A673 (cell line): Measurements from ENCODE around the gene COL5A1. TPM values are rescaled to one million over a fixed set of nuclear protein-coding genes. Genes with fewer than 3 reads are reported as not detected.

Source experiments
- BruUV-seq: library from RNA; stranded (reverse); fragments of 400-500 nt; replicated peaks from 2 replicates; lab custom pipeline; 2021; lab: Mats Ljungman, UMichigan
- CTCF ChIA-PET: fragments of 300-600 bp; sonication (Branson Sonifier 250); formaldehyde crosslinking; loops from one replicate; lab custom pipeline; 2022; ENCODE audit warnings: antibody characterized with exemption; lab: Charles Lee
- POLR2A ChIA-PET: fragments of 300-600 bp; sonication (Branson Sonifier 250); formaldehyde crosslinking; loops from one replicate; lab custom pipeline; 2022; ENCODE audit warnings: antibody characterized with exemption; ENCODE audit not compliant: low non-redundant PET; lab: Charles Lee
- DNase-seq: peaks from one replicate; pipeline ENCODE4 v3.0.0-alpha.2; 2015; ENCODE audit warnings: low spot score
- H3K27ac ChIP-seq: fragments of 200-600 bp; sonication (generic); 2 replicates; pipeline ENCODE4 v1.5.1; 2016; ENCODE audit warnings: mixed run types, low read depth, mild to moderate bottlenecking, mixed read lengths, antibody characterized with exemption, low read length; ENCODE audit not compliant: poor library complexity, severe bottlenecking
- H3K27me3 ChIP-seq: fragments of 200-600 bp; sonication (generic); replicated peaks from 2 replicates; pipeline ENCODE4 v1.6.1; 2017; ENCODE audit warnings: mixed run types, low read depth, mild to moderate bottlenecking, mixed read lengths, antibody characterized with exemption, low read length; ENCODE audit not compliant: insufficient read depth, poor library complexity
- H3K36me3 ChIP-seq: fragments of 200-600 bp; sonication (generic); 2 replicates; pipeline ENCODE4 v1.6.1; 2016; ENCODE audit warnings: mixed run types, mild to moderate bottlenecking, mixed read lengths, antibody characterized with exemption, low read length; ENCODE audit not compliant: insufficient read depth, poor library complexity, severe bottlenecking
- H3K4me1 ChIP-seq: fragments of 200-600 bp; sonication (generic); 2 replicates; pipeline ENCODE4 v1.6.1; 2017; ENCODE audit warnings: mixed run types, mild to moderate bottlenecking, mixed read lengths, antibody characterized with exemption, low read length; ENCODE audit not compliant: insufficient read depth, poor library complexity, severe bottlenecking
- H3K4me3 ChIP-seq: fragments of 200-600 bp; sonication (generic); 2 replicates; pipeline ENCODE4 v1.5.1; 2016; ENCODE audit warnings: low read depth, mixed run types, mild to moderate bottlenecking, mixed read lengths, low read length; ENCODE audit not compliant: poor library complexity, severe bottlenecking
- H3K9me3 ChIP-seq: fragments of 200-600 bp; sonication (generic); 2 replicates; pipeline ENCODE4 v1.6.1; 2016; ENCODE audit warnings: mixed run types, low read depth, mild to moderate bottlenecking, mixed read lengths, antibody characterized with exemption, low read length; ENCODE audit not compliant: poor library complexity, severe bottlenecking
- EZH2 ChIP-seq: fragments of 200-600 bp; sonication (generic); IDR thresholded peaks from 2 replicates; pipeline ENCODE4 v1.6.1; 2017; ENCODE audit warnings: borderline replicate concordance, low read depth, mild to moderate bottlenecking, mixed read lengths, antibody characterized with exemption, low read length; ENCODE audit not compliant: poor library complexity, severe bottlenecking
- intact Hi-C: fragments of 100-400 bp; cut with micrococcal nuclease; formaldehyde crosslinking; loops from one replicate; pipeline ENCODE4 v1.10.0; 2022; ENCODE audit not compliant: unreplicated experiment
- total RNA-seq: library from RNA; stranded (reverse); gene quantifications from 2 replicates; pipeline ENCODE4 v1.2.3, GENCODE V29; 2021
- TF ChIP-seq, protein P1 (sequence below): fragments of 300-800, 200-600 bp; sonication (generic); conservative IDR thresholded peaks from 2 replicates; pipeline ENCODE4 v1.5.1; 2017; ENCODE audit warnings: low read depth, mild to moderate bottlenecking, antibody characterized with exemption, low read length, moderate library complexity, mixed read lengths

Gene COL5A1
- total RNA-seq, 1 experiment from 2014 or later, result 33.6 TPM

DNA sequence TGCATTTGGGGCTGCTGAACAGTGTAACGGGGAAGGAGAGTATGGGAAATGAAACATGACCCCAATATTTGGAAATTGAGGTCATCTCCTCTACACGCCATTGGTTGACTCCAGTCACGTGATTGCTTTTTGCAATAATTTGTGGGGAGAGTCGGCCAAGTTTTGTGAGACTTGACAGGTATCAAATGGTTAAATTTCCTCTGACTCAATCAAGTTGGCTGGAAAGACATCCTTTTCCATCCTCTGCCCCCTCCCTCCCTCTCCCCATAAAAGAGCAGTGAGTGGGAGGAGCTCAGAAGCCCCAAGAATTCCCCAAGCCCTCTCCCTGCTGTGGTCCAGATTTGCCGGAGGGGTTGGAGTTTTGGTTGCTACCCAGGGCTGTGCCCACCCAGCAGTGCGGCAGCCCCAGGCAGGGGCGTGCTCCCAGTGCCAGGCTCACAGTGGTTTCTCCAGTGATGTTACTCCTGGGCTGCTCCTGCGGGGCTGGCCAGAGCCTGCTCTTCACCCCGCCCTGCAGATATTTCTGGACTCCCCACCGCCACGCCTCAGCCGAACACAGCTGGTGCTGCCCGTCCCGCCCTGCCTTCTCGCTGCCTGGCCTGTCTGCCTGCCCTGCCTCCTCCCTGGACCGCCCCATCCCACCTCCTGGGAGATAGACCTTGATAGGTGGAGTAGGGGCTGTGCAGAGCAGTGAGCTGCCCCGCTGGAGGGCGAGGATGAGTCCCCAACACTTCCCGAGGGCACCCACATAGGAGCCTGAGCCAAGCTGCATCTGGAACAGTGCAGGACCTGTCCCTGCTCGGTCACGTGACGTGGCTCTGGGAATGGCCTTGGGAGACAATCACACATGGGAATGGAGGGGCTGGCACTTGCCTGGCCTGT, 3.4 kb downstream of the COL5A1 start:
- H3K27ac ChIP-seq, result no peak overlapping the region
- ChIA-PET POLR2A (no interaction called here), CTCF (interaction anchor here (0.7 kb wide), 1 partner anchor 195 kb away, joined by 5 read pairs; no protein-coding TSS in a partner anchor)
- no peaks in the 10 kb centered on the region for H3K9me3 ChIP-seq
- H3K4me3 ChIP-seq, result peak overlapping the region; percentile 36
- BruUV-seq, result no TSS peak
- no peak for TF ChIP-seq EZH2
- TF ChIP-seq, protein P1, sequence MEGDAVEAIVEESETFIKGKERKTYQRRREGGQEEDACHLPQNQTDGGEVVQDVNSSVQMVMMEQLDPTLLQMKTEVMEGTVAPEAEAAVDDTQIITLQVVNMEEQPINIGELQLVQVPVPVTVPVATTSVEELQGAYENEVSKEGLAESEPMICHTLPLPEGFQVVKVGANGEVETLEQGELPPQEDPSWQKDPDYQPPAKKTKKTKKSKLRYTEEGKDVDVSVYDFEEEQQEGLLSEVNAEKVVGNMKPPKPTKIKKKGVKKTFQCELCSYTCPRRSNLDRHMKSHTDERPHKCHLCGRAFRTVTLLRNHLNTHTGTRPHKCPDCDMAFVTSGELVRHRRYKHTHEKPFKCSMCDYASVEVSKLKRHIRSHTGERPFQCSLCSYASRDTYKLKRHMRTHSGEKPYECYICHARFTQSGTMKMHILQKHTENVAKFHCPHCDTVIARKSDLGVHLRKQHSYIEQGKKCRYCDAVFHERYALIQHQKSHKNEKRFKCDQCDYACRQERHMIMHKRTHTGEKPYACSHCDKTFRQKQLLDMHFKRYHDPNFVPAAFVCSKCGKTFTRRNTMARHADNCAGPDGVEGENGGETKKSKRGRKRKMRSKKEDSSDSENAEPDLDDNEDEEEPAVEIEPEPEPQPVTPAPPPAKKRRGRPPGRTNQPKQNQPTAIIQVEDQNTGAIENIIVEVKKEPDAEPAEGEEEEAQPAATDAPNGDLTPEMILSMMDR, result no peak
- no peaks in the 10 kb centered on the region for H3K36me3 ChIP-seq
- intact Hi-C loops, result loop anchor here (5.0 to 10.0 kb wide), 2 partner anchors 188 to 480 kb away; partner anchors contain the start of gene RNU6ATAC
- DNase-seq, result peak; percentile 93
- H3K4me1 ChIP-seq, result peaks cover 31% of the 10 kb centered on the region
- H3K27me3 ChIP-seq, result no peaks in the 10 kb centered on the region

DNA sequence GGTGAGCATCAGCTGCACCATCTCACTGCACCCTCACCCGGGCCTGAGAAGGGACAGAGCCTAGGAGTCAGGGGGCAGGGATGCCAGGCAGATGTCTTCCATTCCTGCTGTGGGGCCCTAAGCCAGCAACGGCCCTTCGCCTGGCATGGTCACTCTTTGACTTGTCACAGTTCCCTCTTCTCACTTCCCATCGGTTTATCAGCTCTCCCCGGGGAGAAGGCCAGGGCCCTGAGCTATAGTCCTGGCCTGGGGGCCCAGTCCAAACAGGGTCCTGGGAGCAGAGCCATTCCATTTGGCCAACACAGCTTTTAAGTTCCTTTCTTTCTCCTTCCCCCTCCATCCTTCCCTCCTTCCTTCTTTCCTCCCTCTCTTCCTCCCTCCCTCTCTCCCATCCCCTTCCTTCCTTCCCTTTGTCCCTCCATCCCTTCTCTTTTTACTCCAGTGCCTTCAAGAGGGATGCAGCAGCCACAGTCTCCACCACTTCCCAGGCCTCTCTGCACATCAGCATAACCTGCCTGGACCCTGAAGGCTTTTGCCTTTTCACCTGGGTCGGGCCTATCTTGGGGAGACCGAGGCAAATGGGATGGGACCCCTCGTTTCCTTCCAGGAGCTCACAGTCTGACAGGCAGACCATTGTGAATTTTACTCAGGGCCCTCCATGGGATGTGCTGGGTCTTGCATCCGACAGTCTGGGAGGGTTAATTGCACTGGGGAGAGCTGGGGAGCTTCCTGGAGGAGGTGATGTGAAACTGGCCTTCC, 4.2 kb downstream of the COL5A1 start:
- Histone ChIP-seq H3K36me3 (no peaks in the 10 kb centered on the region), H3K4me3 (no peak overlapping the region), H3K4me1 (peaks cover 26% of the 10 kb centered on the region), H3K9me3 (no peaks in the 10 kb centered on the region), H3K27me3 (no peaks in the 10 kb centered on the region), H3K27ac (no peak overlapping the region)
- BruUV-seq, result no TSS peak
- no peak for DNase-seq
- intact Hi-C loops, result loop anchor here (10.0 kb wide), 1 partner anchor 481 kb away; the partner anchor contains the start of gene RNU6ATAC
- TF ChIP-seq EZH2, result no peak
- TF ChIP-seq, protein P1, result no peak
- ChIA-PET CTCF (no interaction called here), POLR2A (no interaction called here)

DNA sequence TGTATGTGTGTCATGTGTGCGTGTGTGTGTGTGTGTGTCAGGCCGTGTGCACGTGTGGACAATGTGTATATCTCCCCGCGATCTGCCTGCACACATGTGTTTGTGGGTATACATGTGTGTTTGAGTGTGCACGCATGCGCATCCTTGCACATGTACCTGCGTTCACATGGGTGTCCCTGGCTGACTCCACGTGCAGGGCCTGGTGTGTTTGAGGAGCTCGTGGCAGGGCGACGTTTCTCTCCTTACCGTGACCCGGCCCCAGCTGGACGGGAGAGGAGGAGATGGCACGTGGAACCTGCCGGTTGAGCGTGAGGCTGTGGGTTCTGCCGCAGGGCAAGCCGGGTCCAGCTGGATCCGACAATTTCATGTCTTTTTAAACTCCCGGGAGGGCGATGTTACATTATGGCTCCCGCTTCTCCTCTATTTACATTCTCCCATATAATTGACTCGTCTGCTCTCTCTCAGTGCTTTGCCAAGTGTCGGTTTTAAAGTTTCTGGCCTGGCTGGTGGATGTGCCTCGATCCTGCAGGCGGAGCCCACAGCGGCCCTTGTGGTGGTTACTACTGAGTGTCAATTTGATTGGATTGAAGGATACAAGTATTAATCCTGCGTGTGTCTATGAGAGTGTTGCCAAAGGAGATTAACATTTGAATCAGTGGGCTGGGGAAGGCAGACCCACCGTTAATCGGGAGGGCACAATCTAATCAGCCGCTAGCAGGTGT, 5.9 kb downstream of the COL5A1 start:
- POLR2A ChIA-PET, result no interaction called here
- no peak overlapping the region for H3K27ac ChIP-seq
- no peaks in the 10 kb centered on the region for H3K27me3 ChIP-seq
- CTCF ChIA-PET, result no interaction called here
- TF ChIP-seq, protein P1, result no peak
- no peak for DNase-seq
- H3K4me3 ChIP-seq, result no peak overlapping the region
- H3K9me3 ChIP-seq, result no peaks in the 10 kb centered on the region
- BruUV-seq, result no TSS peak
- intact Hi-C loops, result loop anchor here (10.0 kb wide), 1 partner anchor 483 kb away; the partner anchor contains the start of gene RNU6ATAC
- H3K4me1 ChIP-seq, result peaks cover 20% of the 10 kb centered on the region
- no peaks in the 10 kb centered on the region for H3K36me3 ChIP-seq
